IMR-90 (cell line): ENCODE data around the gene GPR107. TPM values are rescaled to one million over a fixed set of nuclear protein-coding genes. Genes with fewer than 3 reads are reported as not detected.

Experiments
- ATAC-seq: fragments of 200-7000 bp; cut with Tn5 transposase; 2 replicates; pipeline ENCODE4 v1.9.1; 2020; ENCODE audit warnings: low read depth, mild to moderate bottlenecking, moderate library complexity
- BruUV-seq: library from RNA; stranded (reverse); fragments of 400-500 nt; replicated peaks from 2 replicates; lab custom pipeline; 2021; lab: Mats Ljungman, UMichigan
- CTCF ChIA-PET: fragments of 300-600 bp; formaldehyde crosslinking; extraction: SDS; loops from one replicate; lab custom pipeline; 2021; ENCODE audit warnings: antibody characterized with exemption; lab: Yijun Ruan, JAX
- POLR2A ChIA-PET: fragments of 300-600 bp; sonication (Branson Sonifier 250); formaldehyde crosslinking; loops from one replicate; lab custom pipeline; 2022; ENCODE audit warnings: antibody characterized with exemption; ENCODE audit not compliant: unreplicated experiment; lab: Charles Lee
- DNase-seq: peaks from one replicate; pipeline ENCODE4 v3.0.0; 2013
- H2AFZ ChIP-seq: replicated peaks from 2 replicates; pipeline ENCODE3; 2013; ENCODE audit warnings: low read length, mild to moderate bottlenecking; ENCODE audit not compliant: poor library complexity
- H2AK5ac ChIP-seq: 2 replicates; pipeline ENCODE4 v1.6.1; 2013; ENCODE audit warnings: low read depth, low read length, inconsistent platforms
- H2AK9ac ChIP-seq: replicated peaks from 2 replicates; pipeline ENCODE3; 2013; ENCODE audit warnings: mild to moderate bottlenecking, low read depth, low read length, moderate library complexity; ENCODE audit not compliant: poor library complexity
- H2BK120ac ChIP-seq: 2 replicates; pipeline ENCODE4 v1.6.1; 2013; ENCODE audit warnings: low read depth, low read length, inconsistent platforms
- H2BK15ac ChIP-seq: 3 replicates; pipeline ENCODE4 v1.6.1; 2013; ENCODE audit warnings: low read depth, low read length, inconsistent platforms
- H2BK20ac ChIP-seq: 2 replicates; pipeline ENCODE4 v1.6.1; 2013; ENCODE audit warnings: low read depth, mild to moderate bottlenecking, inconsistent platforms, low read length, moderate library complexity
- H2BK5ac ChIP-seq: 2 replicates; pipeline ENCODE4 v1.6.1; 2013; ENCODE audit warnings: mild to moderate bottlenecking, low read depth, low read length, inconsistent platforms; ENCODE audit not compliant: poor library complexity, severe bottlenecking
- H3K14ac ChIP-seq: replicated peaks from 2 replicates; pipeline ENCODE4 v1.6.1; 2013; ENCODE audit warnings: low read depth, low read length, inconsistent platforms
- H3K18ac ChIP-seq: 2 replicates; pipeline ENCODE4 v1.6.1; 2013; ENCODE audit warnings: low read depth, low read length, control low read depth
- H3K23ac ChIP-seq: 2 replicates; pipeline ENCODE4 v1.6.1; 2013; ENCODE audit warnings: low read depth, low read length, inconsistent platforms
- H3K27ac ChIP-seq: 2 replicates; pipeline ENCODE4 v1.5.1; 2013; ENCODE audit warnings: mild to moderate bottlenecking, control low read depth, low read length; ENCODE audit not compliant: insufficient read depth
- H3K27me3 ChIP-seq: 2 replicates; pipeline ENCODE4 v1.6.1; 2013; ENCODE audit warnings: low read length; ENCODE audit not compliant: control insufficient read depth, insufficient read depth
- H3K36me3 ChIP-seq: 2 replicates; pipeline ENCODE4 v1.6.1; 2013; ENCODE audit warnings: low read length, mixed read lengths; ENCODE audit not compliant: control insufficient read depth, insufficient read depth
- H3K4ac ChIP-seq: 2 replicates; pipeline ENCODE4 v1.6.1; 2013; ENCODE audit warnings: low read depth, low read length, inconsistent platforms
- H3K4me1 ChIP-seq: 2 replicates; pipeline ENCODE4 v1.6.1; 2013; ENCODE audit warnings: low read length, mixed read lengths; ENCODE audit not compliant: control insufficient read depth, insufficient read depth
- H3K4me2 ChIP-seq: 2 replicates; pipeline ENCODE4 v1.6.1; 2013; ENCODE audit warnings: low read depth, mild to moderate bottlenecking, control low read depth, low read length, moderate library complexity
- H3K4me3 ChIP-seq: 2 replicates; pipeline ENCODE4 v1.5.1; 2013; ENCODE audit warnings: low read depth, mild to moderate bottlenecking, control low read depth, low read length, moderate library complexity; ENCODE audit not compliant: insufficient read depth
- H3K56ac ChIP-seq: 2 replicates; pipeline ENCODE4 v1.6.1; 2013; ENCODE audit warnings: low read length, inconsistent platforms; ENCODE audit not compliant: insufficient read depth; ENCODE audit errors: extremely low read depth
- H3K79me1 ChIP-seq, 2 experiments: 2 replicates each; pipeline ENCODE4 v1.6.1; 2013; ENCODE audit warnings: low read length in 2 of 2, inconsistent platforms in 1 of 2, low read depth in 1 of 2
- H3K9ac ChIP-seq: 2 replicates; pipeline ENCODE4 v1.6.1; 2013; ENCODE audit warnings: low read depth, low read length, control low read depth
- H3K9me1 ChIP-seq: 2 replicates; pipeline ENCODE4 v1.6.1; 2013; ENCODE audit warnings: low read length, inconsistent platforms; ENCODE audit not compliant: insufficient read depth
- H3K9me3 ChIP-seq: 2 replicates; pipeline ENCODE4 v1.6.1; 2013; ENCODE audit warnings: low read length; ENCODE audit not compliant: control insufficient read depth, insufficient read depth
- H4K20me1 ChIP-seq: 2 replicates; pipeline ENCODE4 v1.6.1; 2013; ENCODE audit warnings: low read length, inconsistent platforms; ENCODE audit not compliant: insufficient read depth
- H4K5ac ChIP-seq: 2 replicates; pipeline ENCODE4 v1.6.1; 2013; ENCODE audit warnings: mild to moderate bottlenecking, low read depth, low read length, control low read depth
- H4K8ac ChIP-seq, 2 experiments: 2 replicates each; pipeline ENCODE4 v1.6.1; 2013; ENCODE audit warnings: low read depth in 2 of 2, low read length in 2 of 2, control low read depth in 1 of 2, inconsistent platforms in 1 of 2
- H4K91ac ChIP-seq: 2 replicates; pipeline ENCODE4 v1.6.1; 2013; ENCODE audit warnings: low read depth, low read length, inconsistent platforms; ENCODE audit not compliant: insufficient read depth
- MAFK ChIP-seq: IDR thresholded peaks from 2 replicates; pipeline ENCODE4 v1.6.1; 2012; ENCODE audit warnings: low read depth, low read length, improper control_type of control experiment
- MXI1 ChIP-seq: IDR thresholded peaks from 2 replicates; pipeline ENCODE4 v1.6.1; 2012; ENCODE audit warnings: low read depth, mild to moderate bottlenecking, low read length, moderate library complexity, borderline replicate concordance
- NFE2L2 ChIP-seq: fragments of 150-350 bp; IDR thresholded peaks from 2 replicates; pipeline ENCODE4 v1.6.1; 2016; ENCODE audit warnings: low read depth, mild to moderate bottlenecking, low read length
- POLR2A ChIP-seq: IDR thresholded peaks from 2 replicates; pipeline ENCODE4 v1.6.1; 2012; ENCODE audit warnings: mild to moderate bottlenecking, low read depth, low read length
- RAD21 ChIP-seq: IDR thresholded peaks from 2 replicates; pipeline ENCODE4 v1.6.1; 2012; ENCODE audit warnings: low read length, improper control_type of control experiment
- WGBS, 2 experiments: methylation state at CpG; one replicate each; pipeline versions ENCODE4 v1.1.5 to v1.1.7; 2013; ENCODE audit warnings: missing lambda C conversion rate in 2 of 2; ENCODE audit not compliant: insufficient read length in 1 of 2; ENCODE audit errors: extremely low coverage in 2 of 2; 5-methylcytosine and 5-hydroxymethylcytosine counted together
- dilution Hi-C: fragments of 300-500 bp; cut with HindIII; formaldehyde crosslinking; loops from one replicate; pipeline ENCODE4 v1.14.3; 2018; ENCODE audit warnings: low sequenced_read_pairs; ENCODE audit not compliant: unreplicated experiment
- in situ Hi-C: fragments of 300-500 bp; cut with MboI; formaldehyde crosslinking; loops from 3 replicates; pipeline ENCODE4 v1.14.3; 2019; ENCODE audit warnings: low sequenced_read_pairs, inconsistent platforms, mixed read lengths
- intact Hi-C: fragments of 100-400 bp; cut with micrococcal nuclease; formaldehyde crosslinking; loops from 2 replicates; pipeline ENCODE4 v1.10.0; 2022
- polyA plus RNA-seq, 3 experiments: library from polyadenylated mRNA; depleted of rRNA; stranded (reverse); fragments of >200 nt; gene quantifications; 2 replicates each; pipeline ENCODE4 v1.2.3, GENCODE V29; 2012; ENCODE audit warnings: low replicate concordance in 1 of 3
- total RNA-seq: library from RNA; depleted of rRNA; stranded (reverse); fragments of >200 nt; gene quantifications from 2 replicates; pipeline ENCODE4 v1.2.3, GENCODE V29; 2012
- TF ChIP-seq, protein P1 (sequence below): fragments of 150-350 bp; IDR thresholded peaks from 2 replicates; pipeline ENCODE4 v1.6.1; 2016; ENCODE audit warnings: low read depth, mild to moderate bottlenecking, low read length, moderate library complexity, borderline replicate concordance

GPR107 gene
- total and polyA plus RNA-seq, 2 of the 4 experiments (the other 2 are of a cell fraction), result 16.7 to 21.6 TPM

- TF ChIP-seq MAFK (no peak), POLR2A (no peak), RAD21 (no peak), NFE2L2 (no peak), MXI1 (no peak)
- TF ChIP-seq, protein P1, sequence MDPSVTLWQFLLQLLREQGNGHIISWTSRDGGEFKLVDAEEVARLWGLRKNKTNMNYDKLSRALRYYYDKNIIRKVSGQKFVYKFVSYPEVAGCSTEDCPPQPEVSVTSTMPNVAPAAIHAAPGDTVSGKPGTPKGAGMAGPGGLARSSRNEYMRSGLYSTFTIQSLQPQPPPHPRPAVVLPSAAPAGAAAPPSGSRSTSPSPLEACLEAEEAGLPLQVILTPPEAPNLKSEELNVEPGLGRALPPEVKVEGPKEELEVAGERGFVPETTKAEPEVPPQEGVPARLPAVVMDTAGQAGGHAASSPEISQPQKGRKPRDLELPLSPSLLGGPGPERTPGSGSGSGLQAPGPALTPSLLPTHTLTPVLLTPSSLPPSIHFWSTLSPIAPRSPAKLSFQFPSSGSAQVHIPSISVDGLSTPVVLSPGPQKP, result no peak
- no peaks in the 10 kb centered on the region for H4K20me1 ChIP-seq
- DNase-seq, result no peak
- no peak overlapping the region for H4K5ac ChIP-seq
- no peak overlapping the region for H2BK120ac ChIP-seq
- dilution Hi-C loops, result no loop called here
- H3K18ac ChIP-seq, result no peak overlapping the region
- in situ Hi-C loops, result no loop called here
- no peak overlapping the region for H2AK5ac ChIP-seq
- H3K9me3 ChIP-seq, result no peaks in the 10 kb centered on the region
- no peak overlapping the region for H2BK5ac ChIP-seq
- H3K4me2 ChIP-seq, result no peak overlapping the region
- H3K79me1 ChIP-seq, result no peaks in the 10 kb centered on the region
- H2AK9ac ChIP-seq, result no peak overlapping the region
- no peak overlapping the region for H3K56ac ChIP-seq
- H3K4me1 ChIP-seq, result no peaks in the 10 kb centered on the region
- no peak for ATAC-seq
- H2BK20ac ChIP-seq, result no peak overlapping the region
- BruUV-seq, result no TSS peak
- no peak overlapping the region for H3K4me3 ChIP-seq
- H3K27me3 ChIP-seq, result no peaks in the 10 kb centered on the region; the same call in 1 of the 2 replicates
- ChIA-PET CTCF (no interaction called here), POLR2A (no interaction called here)
- no peak overlapping the region for H3K9ac ChIP-seq
- H2AFZ ChIP-seq, result no peak overlapping the region
- no peak overlapping the region for H3K4ac ChIP-seq
- WGBS, 2 experiments, result no CpG with 5 or more reads among the region's 3 CpGs
- H3K36me3 ChIP-seq, result no peaks in the 10 kb centered on the region
- H3K14ac ChIP-seq, result no peak overlapping the region
- no peak overlapping the region for H4K91ac ChIP-seq
- H3K9me1 ChIP-seq, result no peaks in the 10 kb centered on the region
- no peak overlapping the region for H4K8ac ChIP-seq
- no peak overlapping the region for H3K27ac ChIP-seq
- no peak overlapping the region for H3K23ac ChIP-seq
- intact Hi-C loops, result no loop called here
- no peak overlapping the region for H2BK15ac ChIP-seq
Measured at GRCh38 chr9:130160862-130161470, 107.3 kb downstream of the GPR107 start.
